Superior temporal gyrus (tissue), 1 donor: Measurements from ENCODE around the gene TCP10L.
"Not testable (repeated sequence)": the region's sequence is repeated elsewhere in the genome, so short reads cannot be mapped to it uniquely, and the experiment has no call there.

Experiments
- DNase-seq: peaks from one replicate; pipeline ENCODE4 v3.0.0-alpha.2; 2016; ENCODE audit errors: extremely low spot score

Gene TCP10L, protein sequence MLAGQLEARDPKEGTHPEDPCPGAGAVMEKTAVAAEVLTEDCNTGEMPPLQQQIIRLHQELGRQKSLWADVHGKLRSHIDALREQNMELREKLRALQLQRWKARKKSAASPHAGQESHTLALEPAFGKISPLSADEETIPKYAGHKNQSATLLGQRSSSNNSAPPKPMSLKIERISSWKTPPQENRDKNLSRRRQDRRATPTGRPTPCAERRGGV

DNA sequence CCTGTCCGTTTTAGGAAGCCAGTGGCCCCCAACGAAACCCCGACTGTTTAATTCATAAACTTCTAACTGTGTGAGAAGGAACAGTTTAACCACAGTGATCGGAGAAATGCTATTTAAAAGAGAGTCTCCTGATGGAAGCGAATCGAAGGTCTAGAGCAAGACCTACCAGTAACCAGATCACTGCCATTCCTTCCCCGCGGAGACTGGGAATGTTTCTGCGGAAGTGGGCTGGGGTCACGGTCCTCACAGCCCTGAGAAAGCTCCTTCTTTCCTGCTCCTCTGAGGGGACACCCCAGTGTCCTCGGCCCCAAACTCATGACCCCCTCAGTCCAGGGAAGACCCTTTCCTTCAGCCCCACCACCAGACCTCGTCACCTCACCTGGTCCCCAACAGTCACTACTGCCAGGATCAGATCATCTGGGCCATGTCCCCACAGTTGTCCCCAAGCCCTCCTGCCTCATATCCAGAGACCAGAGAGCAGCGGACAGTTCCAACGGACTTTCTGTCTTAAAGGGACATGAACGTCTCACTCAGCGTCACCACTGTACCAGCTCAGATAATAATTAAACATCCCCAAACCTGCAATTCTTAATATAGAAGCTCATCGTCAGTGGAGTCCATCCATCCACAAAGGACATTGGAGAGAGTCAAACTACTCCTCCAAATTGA is at the start of gene TCP10L:
TCP10L (minus strand) TSS at position 482 of the 669 bp plus-strand sequence. CDS start 1,219 bp downstream, outside the sequence.
- no peak for DNase-seq

DNA sequence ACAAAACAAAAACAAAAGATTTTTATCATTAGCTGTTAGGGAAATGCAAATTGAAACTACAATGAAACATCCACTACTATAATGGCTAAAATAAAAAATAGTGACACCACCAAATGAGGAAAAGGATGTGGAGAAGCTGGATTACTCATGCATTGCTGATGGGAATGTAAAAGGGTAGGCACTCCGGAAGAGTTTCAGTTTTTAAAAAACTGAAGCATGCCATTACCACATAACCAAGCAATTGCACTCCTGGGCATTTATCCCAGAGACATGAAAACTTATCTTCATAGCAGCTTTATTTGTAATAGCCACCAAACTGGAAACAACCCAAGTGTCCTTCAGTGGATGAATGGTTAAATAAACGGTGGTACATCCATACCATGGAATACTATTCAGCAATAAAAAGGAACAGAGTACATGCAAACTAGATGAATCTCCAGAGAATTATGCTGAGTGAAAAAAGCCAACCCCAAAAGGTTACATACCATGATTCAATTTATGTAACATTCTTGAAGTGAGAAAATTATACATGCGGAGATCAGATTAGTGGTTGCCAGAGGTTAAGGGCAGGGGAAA is 41.4 kb upstream of the TCP10L start:
- DNase-seq: no peak

DNA sequence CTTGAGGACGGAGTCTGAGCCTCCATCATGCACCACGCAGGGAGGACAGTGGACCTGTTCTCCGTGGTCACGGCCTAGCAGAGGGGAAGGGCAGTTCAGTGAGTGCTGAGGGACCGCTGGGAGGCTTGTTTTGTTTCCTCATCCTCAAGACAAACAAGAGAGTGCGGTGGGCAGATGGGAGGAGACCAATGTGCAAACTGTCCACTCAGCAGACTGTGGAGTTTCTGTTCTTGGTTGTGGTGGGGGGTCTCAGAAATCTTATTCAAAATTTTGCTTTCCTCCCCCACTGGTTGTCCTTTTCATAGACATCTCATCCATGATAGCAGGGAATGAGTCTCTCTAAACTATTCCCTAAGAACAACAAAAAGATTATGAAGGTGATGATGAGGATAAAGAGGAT is 32.9 kb upstream of the TCP10L start:
- DNase-seq: not testable (repeated sequence)

DNA sequence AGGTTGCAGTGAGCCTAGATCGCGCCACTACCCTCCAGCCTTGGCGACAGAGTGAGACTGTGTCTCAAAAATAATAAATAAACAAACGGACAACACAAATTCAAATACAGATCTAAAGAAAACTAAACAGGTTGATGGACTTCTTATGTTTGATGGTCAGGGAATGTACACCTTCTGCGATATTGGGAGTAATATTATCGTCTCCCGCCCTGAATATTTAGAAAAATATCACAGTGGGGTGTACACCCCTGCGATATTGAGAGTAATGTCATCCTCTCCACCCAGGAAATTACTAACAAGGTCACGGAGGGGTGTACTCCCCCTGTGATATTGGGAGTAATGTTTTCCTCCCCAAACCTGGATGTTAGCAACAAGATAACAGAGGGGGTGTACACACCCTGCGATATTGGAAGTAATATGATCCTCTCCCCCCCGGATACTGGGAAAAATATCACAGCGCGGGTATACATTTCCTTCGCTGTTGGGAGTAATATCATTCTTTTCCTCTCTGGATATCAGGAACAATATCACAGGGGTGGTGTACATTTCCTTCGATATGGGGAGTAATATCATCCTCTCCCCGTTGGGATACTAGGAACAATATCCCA is 28.2 kb upstream of the TCP10L start:
- no peak for DNase-seq

DNA sequence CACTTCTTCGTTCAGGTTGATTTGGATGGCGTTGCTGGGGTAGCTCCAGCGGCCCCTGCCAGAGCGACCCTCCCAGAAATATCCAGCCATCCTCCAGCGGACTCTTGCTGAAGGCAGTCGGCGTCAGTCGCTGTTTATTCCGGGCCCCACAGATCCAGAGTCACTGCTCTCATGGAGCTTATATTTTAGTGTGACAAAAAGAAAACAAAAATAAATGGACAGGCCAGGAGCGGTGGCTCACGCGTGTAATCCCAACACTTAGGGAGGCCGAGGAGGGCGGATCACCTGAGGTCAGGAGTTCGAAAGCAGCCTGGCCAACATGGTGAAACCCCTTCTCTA is 27.6 kb upstream of the TCP10L start:
- DNase-seq: no peak

DNA sequence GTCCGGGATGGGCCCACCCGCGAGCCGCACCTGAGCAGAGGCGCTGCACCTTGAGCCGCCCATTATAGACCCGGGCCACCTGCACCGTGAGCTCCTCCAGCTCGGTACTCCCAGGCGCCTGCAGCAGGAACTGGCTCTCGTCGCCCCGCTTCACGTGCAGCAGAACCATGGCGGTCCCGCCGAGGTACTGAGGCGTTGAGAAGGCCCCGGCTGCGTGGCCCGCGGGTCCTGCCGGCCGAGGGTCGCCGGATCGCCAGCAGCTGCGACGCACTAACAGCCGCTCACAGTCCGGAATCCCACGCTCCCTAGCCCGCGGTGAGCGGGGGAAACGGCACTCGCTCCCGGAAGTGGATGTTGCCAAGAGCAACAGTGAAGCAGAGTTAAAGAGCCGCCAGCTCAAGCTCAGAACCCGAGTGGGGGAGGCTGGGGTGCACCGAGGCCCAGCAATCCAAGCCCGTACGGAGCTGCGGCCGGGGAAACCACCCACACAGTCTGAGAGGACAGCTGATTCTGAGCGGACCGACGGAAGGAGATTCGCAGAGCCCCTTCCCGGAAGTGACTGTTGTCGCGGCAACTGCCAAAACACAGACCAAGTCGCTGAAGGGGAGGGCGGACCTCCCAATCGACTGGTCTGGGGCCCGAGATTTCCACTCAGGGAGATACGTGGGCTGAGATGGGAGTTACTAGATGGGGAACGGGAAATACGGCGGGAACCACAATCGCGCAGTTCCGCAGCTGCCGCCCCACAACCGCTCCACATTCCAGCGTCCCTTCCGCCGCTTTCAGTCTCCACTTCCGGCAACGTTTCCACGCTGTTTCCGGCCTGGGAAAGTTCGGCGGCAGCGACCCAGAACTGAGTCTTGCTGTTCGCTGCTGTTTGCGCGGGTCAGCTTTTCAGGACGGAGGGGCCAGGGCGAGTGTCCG is 27.0 kb upstream of the TCP10L start, which contains the start of gene CFAP298:
CFAP298 (minus strand) TSS at position 303 of the 924 bp plus-strand sequence; CDS start at position 169, 134 bp downstream.
- peak; percentile 95 for DNase-seq

DNA sequence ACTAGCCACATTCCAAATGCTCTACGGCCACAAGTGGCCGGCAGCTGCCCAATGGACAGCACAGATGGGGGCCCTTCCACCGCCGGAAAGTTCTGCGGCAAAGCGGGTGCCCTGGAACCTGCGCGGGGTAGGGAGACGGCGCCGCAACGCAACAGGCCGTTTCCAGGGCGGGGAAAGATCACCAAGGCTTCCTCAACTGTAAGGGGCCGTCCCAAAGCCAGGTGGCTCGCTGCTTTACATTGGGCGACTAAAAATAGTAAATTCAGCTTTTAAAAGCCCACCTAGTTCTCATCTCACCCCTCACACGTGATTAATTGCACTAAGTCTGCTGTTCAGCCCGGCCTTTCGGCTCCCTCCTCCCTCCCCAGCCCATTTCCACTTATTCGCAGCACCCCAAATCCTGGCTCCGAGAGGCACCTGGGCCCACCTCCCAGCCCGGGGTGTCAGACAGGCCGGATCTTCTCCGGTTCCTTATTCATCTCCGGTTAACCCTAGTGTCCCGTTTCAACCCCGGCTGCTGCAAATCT is 26.2 kb upstream of the TCP10L start:
- no peak for DNase-seq

DNA sequence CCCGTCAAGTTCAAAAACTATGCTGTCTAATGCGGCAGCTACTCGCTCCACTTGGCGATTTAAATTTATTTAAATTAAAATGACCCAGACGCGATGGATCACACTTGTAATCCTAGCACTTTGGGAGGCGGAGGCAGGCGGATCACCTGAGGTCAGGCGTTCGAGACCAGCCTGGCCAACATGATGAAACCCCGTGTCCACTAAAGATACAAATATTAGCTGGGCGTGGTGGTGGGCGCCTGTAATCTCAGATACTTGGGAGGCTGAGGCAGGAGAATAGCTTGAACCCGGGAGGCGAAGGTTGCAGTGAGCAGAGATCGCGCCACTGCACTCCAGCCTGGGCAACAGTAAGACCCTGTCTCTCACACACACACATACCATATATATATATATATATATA is 25.6 kb upstream of the TCP10L start:
- DNase-seq: not testable (repeated sequence)

DNA sequence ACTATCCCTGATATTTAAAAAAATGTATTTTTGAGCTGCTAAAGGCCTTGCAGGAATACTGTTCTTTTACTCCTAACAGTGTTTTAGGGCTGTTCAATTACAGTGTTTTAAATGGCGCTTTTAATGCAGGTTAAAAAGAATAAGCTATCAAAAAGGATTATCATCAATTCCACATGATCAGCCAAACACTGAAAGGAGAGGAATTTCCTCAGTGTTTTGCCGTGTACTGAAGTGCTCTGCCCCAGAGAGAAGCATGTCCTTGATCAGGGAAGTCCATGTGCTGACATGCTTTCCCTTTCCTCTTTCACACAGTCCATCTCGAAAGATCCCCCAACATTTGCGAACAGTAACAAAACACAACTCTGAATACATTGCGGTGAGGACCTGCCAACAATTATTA is 23.5 kb upstream of the TCP10L start:
- no peak for DNase-seq

DNA sequence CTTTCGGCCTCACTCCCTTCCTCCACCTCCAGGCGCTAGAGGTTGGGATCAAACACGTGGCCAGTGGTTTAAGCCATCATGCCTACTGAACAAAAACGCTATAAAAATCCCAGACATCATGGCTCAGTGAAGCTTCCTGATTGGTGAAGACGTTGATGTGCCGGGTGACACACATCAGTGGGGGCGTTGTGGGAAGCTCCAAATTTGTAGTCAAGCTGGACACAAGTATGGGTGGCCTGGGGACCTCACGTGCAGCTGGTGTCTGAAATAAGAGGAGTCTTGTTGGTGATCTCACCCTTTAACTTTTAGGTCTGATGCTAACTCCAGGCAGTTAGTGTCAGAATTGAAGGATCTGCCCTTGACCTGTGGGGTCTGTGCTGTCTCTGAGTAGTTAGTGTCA is 20.1 kb upstream of the TCP10L start:
- DNase-seq: no peak

DNA sequence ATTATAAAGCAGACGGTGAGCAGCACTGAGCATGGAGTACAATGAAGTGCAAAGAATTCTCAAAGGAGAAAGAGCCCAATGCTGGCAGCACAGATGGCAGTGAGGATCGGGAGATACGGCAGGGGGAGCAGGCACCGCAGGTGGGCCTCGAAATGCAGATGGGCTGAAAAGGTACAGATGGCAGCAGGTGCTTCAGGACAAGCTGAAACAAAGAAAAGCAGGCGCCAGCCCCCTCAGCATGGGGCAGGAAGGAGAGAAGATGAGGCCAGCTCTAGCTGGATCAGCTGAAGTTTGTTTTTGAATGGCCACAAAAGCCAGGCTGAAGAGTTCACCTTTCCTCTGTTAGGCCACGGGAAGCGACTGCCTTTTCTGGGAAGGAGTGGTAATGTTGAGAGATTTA is 19.1 kb upstream of the TCP10L start:
- DNase-seq: no peak

DNA sequence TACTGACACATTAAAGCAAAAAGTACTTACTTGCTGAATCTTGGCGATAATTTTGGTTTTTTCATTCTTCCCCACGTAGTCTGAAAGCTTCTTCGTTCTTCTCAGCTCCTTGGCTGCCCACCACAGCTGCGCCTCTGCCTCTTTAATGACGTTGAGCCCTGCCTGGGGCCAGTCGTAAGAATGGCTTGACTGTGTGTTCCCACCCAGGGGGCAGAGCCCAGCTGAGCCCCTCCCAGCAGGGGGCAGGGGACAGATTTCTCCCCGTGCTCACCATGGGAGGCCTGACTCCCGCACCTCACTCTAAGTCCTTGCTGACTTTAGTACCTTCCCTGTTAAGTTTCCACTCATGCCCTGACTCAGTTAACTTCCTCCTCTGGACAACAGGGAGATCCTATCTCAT is 17.8 kb upstream of the TCP10L start:
- DNase-seq: no peak

DNA sequence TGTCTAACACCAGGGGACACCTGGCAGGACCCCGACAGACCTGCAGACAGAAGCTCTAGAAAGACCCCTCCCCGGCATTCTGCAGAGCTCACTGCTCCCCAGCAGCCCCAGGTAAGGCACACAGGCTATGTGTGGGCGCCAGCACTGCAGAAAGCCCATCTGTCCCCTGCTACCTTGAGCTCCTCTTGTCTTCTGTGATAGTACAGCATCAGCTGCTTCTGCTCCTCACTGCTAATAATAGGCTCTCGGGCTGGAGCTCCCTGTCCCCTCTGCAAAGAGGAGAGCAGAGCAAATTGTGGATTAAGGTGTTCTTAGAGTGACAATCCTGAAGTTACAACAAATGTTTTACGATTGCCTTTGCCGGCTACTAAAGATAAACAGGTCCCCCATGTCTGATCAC is 16.8 kb upstream of the TCP10L start:
- no peak for DNase-seq

DNA sequence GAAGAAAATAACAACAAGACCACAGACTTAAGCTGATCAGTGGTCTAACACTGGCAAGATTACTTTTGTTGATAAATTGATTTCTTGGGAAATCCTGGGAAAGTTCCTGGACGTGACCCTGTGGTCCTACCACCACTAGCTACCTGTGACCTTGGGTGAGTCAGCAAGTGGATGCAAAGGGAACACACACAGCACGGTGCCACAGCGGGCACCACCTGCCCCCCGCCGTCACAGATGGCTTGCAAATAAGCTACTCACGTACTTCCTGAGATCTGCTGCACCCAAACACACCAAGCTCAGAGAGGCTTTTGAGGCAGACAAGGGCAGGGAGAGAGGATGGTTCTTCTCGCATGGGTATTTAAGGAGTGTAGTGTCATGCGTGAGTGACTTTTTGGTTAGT is 14.2 kb upstream of the TCP10L start:
- DNase-seq: no peak

DNA sequence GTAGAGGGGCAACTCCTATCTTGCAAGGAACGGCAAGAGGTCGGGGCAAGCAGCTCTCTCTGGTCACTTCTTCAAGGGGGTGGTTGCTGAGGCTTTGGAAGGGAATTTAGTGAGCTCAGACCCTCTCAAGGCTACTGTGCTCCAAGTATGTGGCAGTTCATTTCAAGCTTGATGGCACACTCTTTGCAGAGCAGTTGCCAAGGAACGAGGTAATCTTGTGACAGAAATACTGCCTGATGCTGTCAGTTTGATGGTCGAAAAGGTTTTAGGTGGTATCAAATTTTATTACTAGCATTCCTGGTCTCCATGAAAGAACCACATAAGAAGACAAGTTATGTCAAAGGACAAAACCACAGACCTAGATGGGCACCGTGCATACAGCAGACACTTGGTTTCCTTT is 13.8 kb upstream of the TCP10L start:
- DNase-seq: no peak

DNA sequence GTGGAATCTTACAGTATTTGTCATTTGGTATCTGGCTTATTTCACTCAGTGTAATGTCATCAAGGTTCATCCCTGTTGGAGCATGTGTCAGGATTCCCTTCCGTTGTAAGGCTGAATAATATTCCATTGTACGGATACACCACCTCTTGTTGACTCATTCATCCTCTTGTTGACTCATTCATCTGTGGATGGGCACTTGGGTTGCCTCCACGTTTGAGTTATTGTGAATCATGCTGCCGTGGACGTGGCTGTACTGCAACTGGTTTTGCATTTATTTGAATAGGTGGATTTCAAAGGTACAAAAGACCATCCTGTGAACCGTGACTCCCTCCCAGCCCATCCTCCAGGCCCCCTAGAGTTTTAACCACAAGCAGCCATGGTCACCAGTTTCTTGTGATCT is 11.9 kb upstream of the TCP10L start:
- no peak for DNase-seq

DNA sequence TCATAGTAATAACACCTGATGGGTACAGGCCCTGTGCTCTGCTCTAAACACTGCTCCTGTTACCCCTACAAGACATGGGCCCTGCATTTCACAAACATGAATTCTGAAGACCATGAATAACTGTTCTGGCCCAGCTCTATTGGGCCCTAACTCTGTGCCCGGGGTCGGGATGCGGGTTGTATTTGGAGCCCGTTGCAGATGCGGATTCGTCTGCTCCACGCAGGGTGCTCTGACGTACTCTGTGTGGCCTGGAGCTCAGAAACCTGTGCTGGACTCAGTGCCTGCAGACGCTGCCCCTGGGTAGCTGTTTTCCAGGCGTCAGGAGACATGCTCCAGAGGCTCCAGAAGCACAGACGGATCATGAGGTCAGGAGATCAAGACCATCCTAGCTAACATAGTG is 10.1 kb upstream of the TCP10L start:
- DNase-seq: no peak

DNA sequence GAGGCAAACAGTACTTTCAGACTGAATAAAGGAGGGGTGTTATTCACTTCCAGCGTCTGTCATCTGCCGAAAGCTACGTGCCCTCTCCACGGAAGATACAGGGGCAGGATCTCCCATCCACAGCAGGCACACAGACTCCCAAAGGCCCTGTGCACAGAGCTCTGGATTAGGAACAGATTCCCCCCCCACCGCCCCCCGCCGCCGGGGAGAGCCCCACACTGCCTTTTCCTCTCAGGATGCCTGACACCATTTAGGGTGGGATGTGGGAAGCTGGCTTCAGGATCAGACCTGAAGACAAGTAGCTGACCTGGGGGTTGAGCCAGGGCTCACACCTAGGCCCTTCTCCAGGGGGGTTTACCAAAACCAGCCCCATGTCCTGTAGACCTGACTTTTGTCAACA is 8.4 kb upstream of the TCP10L start:
- no peak for DNase-seq

DNA sequence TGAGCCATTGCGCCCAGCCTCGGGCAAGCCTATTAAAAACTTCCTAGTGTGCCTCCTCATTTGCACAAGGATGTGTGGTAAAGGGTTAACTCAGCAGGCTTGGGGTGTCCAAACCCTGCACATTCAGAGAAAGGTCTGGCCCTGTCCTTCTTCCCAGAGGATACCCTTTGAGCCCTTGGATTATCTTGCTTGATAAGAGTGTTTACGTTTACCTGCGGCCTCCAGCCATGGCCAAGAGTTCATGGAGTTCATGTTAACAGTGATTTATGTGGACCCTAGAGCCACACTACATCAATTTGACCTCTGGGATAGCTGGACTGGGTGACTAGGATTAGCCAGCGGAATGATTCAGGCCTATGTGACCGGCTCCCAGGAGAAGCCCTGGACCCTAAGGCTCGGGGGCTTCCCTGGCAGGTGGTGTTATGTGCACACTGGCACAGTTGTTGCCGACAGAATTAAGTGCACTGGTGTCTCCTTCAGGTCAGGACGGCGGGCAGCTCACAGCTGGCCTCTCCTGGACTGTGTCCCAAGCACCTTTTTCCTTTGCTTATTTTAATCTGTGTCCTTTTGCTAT is 7.7 kb upstream of the TCP10L start:
- DNase-seq: no peak

DNA sequence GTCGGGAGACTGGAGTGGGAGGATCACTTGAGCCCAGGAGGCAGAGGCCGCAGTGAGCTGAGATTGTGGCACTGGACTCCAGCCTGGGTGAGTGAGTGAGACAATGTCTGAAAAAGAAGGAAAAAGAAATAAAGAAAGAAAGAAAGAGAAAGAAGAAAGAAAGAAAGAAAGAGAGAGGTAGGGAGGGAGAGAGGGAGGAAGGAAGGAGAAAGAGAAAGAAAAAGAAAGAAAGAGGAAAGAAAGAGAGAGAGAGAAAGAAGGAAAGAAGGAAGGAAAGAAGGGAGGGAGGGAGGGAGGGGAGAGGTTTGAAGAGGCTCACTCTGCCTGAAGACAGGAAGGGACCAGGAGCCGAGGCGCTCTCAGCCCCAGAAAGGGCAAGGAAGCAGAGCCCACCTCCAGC is 4.8 kb upstream of the TCP10L start:
- no peak for DNase-seq

DNA sequence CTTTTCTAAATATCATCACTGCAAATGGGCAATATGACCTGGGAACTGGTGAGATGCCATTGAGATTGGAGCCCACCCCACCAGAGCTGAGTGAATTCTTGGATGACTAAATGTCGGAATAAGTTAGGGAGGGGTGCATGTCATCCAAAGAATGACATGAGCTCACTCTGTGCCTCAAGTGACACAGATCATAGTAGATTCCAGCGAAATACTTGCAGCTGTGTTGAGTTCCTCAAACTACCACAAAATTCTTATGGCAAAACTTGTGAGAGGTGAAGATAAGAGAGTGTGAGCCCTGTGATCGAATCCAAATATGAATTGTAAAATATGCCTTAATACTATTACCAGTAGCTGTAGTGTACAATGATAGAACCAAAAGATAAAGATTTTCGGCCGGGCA is 2.3 kb upstream of the TCP10L start:
- DNase-seq: no peak
